Measurements from ENCODE around the gene SPTLC2.

The SPTLC2 gene

DNA sequence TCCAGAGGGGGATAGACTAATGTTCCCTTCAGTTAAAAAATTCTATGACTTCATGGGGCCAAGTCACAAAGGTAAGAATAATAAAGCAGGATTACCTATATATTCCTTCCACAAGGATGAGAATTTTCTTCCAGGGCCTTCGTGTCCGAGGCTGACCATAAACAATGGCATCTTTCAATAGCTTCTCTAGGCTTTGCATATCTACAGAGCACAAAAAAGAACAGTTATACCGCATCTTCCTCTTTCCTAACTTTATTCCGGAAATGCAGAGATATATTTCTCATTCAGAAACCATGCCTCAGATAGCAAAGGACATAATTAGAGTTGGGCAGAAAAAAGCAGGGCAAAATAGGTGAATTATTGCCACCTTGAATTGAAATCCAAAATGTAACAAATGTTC lies 59.5 kb downstream of the SPTLC2 start:
- TF ChIP-seq EZH2phosphoT487 (IDR thresholded peaks at IDR 0.05; ENCODE audit: low read depth), result no peak
- TF ChIP-seq, protein P1, sequence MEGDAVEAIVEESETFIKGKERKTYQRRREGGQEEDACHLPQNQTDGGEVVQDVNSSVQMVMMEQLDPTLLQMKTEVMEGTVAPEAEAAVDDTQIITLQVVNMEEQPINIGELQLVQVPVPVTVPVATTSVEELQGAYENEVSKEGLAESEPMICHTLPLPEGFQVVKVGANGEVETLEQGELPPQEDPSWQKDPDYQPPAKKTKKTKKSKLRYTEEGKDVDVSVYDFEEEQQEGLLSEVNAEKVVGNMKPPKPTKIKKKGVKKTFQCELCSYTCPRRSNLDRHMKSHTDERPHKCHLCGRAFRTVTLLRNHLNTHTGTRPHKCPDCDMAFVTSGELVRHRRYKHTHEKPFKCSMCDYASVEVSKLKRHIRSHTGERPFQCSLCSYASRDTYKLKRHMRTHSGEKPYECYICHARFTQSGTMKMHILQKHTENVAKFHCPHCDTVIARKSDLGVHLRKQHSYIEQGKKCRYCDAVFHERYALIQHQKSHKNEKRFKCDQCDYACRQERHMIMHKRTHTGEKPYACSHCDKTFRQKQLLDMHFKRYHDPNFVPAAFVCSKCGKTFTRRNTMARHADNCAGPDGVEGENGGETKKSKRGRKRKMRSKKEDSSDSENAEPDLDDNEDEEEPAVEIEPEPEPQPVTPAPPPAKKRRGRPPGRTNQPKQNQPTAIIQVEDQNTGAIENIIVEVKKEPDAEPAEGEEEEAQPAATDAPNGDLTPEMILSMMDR (IDR thresholded peaks at IDR 0.05; ENCODE audit: low read depth, low read length), result no peak
- Histone ChIP-seq H3K27ac (ENCODE audit: low read length) (no peak overlapping the region), H3K79me2 (ENCODE audit: low read length) (no peaks in the 10 kb centered on the region), H3K27me3 (ENCODE audit: low read depth, low read length) (no peaks in the 10 kb centered on the region), H3K4me1 (ENCODE audit: low read length) (peaks cover 12% of the 10 kb centered on the region), H4K20me1 (ENCODE audit: insufficient read depth, low read length) (no peaks in the 10 kb centered on the region), H3K36me3 (replicated peaks; ENCODE audit: low read depth, low read length) (peaks cover 2% of the 10 kb centered on the region), H3K9me3 (ENCODE audit: insufficient read depth, low read length) (no peaks in the 10 kb centered on the region), H3K4me3 (ENCODE audit: low read length) (no peak overlapping the region), H2AFZ (ENCODE audit: low read depth, low read length) (no peak overlapping the region), H3K4me2 (ENCODE audit: low read length) (no peak overlapping the region), H3K9ac (ENCODE audit: low read length) (no peak overlapping the region)

DNA sequence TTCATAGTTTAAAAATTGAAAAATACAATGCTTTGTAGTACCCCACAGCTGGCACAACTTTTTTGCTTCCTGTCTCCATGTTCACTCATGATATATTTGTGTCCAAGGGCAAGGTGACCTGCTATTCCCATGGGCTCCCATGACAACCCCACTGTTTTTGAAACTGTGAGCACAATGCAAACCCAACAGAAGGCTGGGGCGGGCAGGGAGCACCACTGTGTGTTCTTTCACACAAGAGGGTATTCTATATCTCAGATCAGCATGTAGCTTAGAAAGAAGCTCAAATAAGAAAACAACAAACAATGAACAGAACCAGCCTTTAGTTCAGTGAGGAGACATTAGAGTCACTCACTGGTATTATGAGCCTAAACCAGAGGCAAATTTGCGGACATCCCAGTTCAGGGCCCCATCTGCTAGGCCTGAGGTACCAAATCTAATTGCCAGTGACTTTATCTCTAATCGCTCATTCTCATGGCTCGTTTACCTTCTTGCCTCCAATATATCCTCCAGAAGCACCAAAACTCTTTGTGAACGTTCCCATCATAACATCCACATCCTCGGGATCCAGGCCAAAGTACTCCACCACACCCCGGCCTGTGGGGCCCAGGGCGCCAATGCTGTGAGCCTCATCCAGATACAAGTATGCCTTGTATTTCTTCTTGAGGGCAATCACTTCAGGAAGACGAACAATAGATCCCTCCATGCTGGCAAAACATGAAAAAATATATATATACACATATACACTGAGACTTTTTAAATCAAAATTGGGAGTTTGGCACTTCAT lies 61.4 kb downstream of the SPTLC2 start:
- Histone ChIP-seq H4K20me1 (ENCODE audit: insufficient read depth, low read length) (no peaks in the 10 kb centered on the region), H3K79me2 (ENCODE audit: low read length) (no peaks in the 10 kb centered on the region), H3K4me3 (ENCODE audit: low read length) (no peak overlapping the region), H3K9ac (ENCODE audit: low read length) (no peak overlapping the region), H3K4me1 (ENCODE audit: low read length) (peaks cover 12% of the 10 kb centered on the region), H3K27me3 (ENCODE audit: low read depth, low read length) (no peaks in the 10 kb centered on the region), H3K4me2 (ENCODE audit: low read length) (no peak overlapping the region), H3K27ac (ENCODE audit: low read length) (no peak overlapping the region), H3K9me3 (ENCODE audit: insufficient read depth, low read length) (no peaks in the 10 kb centered on the region), H3K36me3 (replicated peaks; ENCODE audit: low read depth, low read length) (no peaks in the 10 kb centered on the region), H2AFZ (ENCODE audit: low read depth, low read length) (no peak overlapping the region)
- TF ChIP-seq EZH2phosphoT487 (IDR thresholded peaks at IDR 0.05; ENCODE audit: low read depth), result no peak
- TF ChIP-seq, protein P1 (IDR thresholded peaks at IDR 0.05; ENCODE audit: low read depth, low read length), result no peak

DNA sequence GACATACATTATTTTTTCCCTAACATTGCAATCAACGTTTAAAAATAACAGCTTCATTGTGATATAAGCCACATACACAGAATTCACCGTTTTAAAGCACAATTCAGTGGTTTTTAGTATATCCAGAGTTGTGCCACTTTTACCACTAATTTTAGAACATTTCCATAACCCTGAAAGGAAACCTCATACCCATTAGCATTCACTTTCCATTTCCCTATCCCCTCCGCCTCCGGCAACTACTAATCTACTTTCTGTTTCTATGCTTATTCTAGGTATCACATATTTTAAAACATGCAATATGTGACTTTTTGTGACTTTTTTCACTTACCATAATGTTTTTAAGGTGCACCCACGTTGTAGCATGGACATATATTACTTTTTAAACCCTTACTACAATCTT lies 62.2 kb downstream of the SPTLC2 start:
- Histone ChIP-seq H3K4me3 (ENCODE audit: low read length) (no peak overlapping the region), H2AFZ (ENCODE audit: low read depth, low read length) (no peak overlapping the region), H3K4me2 (ENCODE audit: low read length) (0 out of 2 replicates have a peak overlapping the region, but pooled peaks have one; percentile 1), H3K9ac (ENCODE audit: low read length) (no peak overlapping the region), H3K4me1 (ENCODE audit: low read length) (peaks cover 12% of the 10 kb centered on the region), H3K27me3 (ENCODE audit: low read depth, low read length) (no peaks in the 10 kb centered on the region), H3K9me3 (ENCODE audit: insufficient read depth, low read length) (no peaks in the 10 kb centered on the region), H3K36me3 (replicated peaks; ENCODE audit: low read depth, low read length) (peaks cover under 1% of the 10 kb centered on the region), H4K20me1 (ENCODE audit: insufficient read depth, low read length) (no peaks in the 10 kb centered on the region), H3K27ac (ENCODE audit: low read length) (no peak overlapping the region), H3K79me2 (ENCODE audit: low read length) (no peaks in the 10 kb centered on the region)
- TF ChIP-seq, protein P1 (IDR thresholded peaks at IDR 0.05; ENCODE audit: low read depth, low read length), result no peak
- TF ChIP-seq EZH2phosphoT487 (IDR thresholded peaks at IDR 0.05; ENCODE audit: low read depth), result no peak

DNA sequence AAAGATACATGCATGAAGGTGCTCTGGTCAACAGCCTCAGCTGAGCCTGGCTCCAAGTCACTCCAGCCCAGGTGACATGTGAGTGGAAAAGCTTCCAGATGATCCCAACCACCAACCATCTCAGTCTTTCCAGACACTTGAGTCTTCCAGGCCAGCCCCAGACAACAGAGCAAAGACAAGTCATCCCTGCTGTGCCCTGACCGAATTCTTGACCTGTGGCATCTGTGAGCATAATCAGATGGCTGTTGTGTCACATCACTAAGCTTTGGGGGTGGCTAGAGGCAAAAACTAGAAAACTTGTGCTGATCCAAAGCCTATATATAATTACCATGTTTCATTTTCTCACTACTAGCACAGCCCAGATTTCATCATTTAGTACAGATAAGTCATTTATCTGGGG lies 67.0 kb downstream of the SPTLC2 start:
- H3K27ac ChIP-seq (ENCODE audit: low read length), result no peak overlapping the region
- no peak overlapping the region for H3K9ac ChIP-seq (ENCODE audit: low read length)
- TF ChIP-seq EZH2phosphoT487 (IDR thresholded peaks at IDR 0.05; ENCODE audit: low read depth), result no peak
- TF ChIP-seq, protein P1 (IDR thresholded peaks at IDR 0.05; ENCODE audit: low read depth, low read length), result no peak
- peaks cover 5% of the 10 kb centered on the region; the same call in 1 of the 2 replicates for H3K4me1 ChIP-seq (ENCODE audit: low read length)
- no peaks in the 10 kb centered on the region for H3K27me3 ChIP-seq (ENCODE audit: low read depth, low read length)
- no peak overlapping the region for H3K4me3 ChIP-seq (ENCODE audit: low read length)
- H3K9me3 ChIP-seq (ENCODE audit: insufficient read depth, low read length), result no peaks in the 10 kb centered on the region
- peaks cover 7% of the 10 kb centered on the region for H3K36me3 ChIP-seq (replicated peaks; ENCODE audit: low read depth, low read length)
- H3K79me2 ChIP-seq (ENCODE audit: low read length), result no peaks in the 10 kb centered on the region
- H3K4me2 ChIP-seq (ENCODE audit: low read length), result no peak overlapping the region
- no peak overlapping the region for H2AFZ ChIP-seq (ENCODE audit: low read depth, low read length)
- no peaks in the 10 kb centered on the region for H4K20me1 ChIP-seq (ENCODE audit: insufficient read depth, low read length)

Measured in OCI-LY3 (cell line).